Right ventricle myocardium inferior (tissue), 1 donor: Measurements from ENCODE around the gene ABCD4. TPM values are rescaled to one million over a fixed set of nuclear protein-coding genes. Genes with fewer than 3 reads are reported as not detected.
"Not testable (repeated sequence)": the region's sequence is repeated elsewhere in the genome, so short reads cannot be mapped to it uniquely, and the experiment has no call there.

Source experiments
- ATAC-seq: fragments of 200-7000 bp; cut with Tn5 transposase; one replicate; pipeline ENCODE4 v1.9.1; 2020; ENCODE audit warnings: mild to moderate bottlenecking, moderate library complexity
- DNase-seq: peaks from one replicate; pipeline ENCODE4 v3.0.0; 2021; ENCODE audit errors: missing footprints
- intact Hi-C: fragments of 100-400 bp; cut with DNase I; formaldehyde crosslinking; loops from one replicate; pipeline ENCODE4 v1.11.0; 2022
- total RNA-seq: library from RNA; stranded (reverse); fragmentation: NEBNext Ultra II Directional; extraction: Animal tissue kit (Norgen Biotek cat#: 25700); gene quantifications from one replicate; pipeline ENCODE4 v1.2.1, GENCODE V29; 2021
- donor health status: DM: no; HTN: yes; CAD: no; lungs with severe emphysema.

ABCD4 gene
- total RNA-seq, 1 donor from 2014 or later = 20.8 TPM

- DNase-seq = no peak
- intact Hi-C loops = no loop called here
- no peak for ATAC-seq
Measured at GRCh38 chr14:74309125-74310022, 6.6 kb upstream of the ABCD4 start.

GRCh38 chr14:74308695-74309094 lies 6.0 kb upstream of the ABCD4 start:
- no peak for ATAC-seq
- DNase-seq = no peak
- intact Hi-C loops = no loop called here

DNA sequence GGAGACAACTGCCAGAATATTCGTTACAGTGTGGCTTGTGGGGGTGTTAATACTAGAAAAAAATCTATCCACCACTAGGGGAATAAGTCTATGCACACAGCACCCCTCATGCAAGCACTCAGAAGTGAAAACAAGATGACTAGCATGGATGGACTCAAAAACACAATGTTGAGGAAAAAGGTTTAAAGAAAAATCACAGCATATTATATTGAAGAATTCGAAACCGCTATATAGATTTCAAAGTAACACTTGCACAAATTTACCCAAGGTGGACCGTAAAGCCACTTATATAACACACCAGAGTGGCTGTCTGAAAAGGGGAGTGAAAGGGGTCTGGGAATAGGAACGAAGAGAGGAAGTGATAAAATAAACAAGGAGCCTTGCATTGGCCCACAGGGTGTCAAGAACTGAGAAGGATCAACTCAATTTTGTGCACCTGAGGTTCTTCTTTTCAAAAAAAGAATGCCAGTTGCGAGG lies 544 bp downstream of the ABCD4 start:
- DNase-seq (no peak), ATAC-seq (peak; percentile 65)
- intact Hi-C loops = no loop called here

- intact Hi-C loops = no loop called here
- no peak for DNase-seq
- ATAC-seq = no peak
Measured at GRCh38 chr14:74301594-74302151, 1.1 kb downstream of the ABCD4 start.

DNA sequence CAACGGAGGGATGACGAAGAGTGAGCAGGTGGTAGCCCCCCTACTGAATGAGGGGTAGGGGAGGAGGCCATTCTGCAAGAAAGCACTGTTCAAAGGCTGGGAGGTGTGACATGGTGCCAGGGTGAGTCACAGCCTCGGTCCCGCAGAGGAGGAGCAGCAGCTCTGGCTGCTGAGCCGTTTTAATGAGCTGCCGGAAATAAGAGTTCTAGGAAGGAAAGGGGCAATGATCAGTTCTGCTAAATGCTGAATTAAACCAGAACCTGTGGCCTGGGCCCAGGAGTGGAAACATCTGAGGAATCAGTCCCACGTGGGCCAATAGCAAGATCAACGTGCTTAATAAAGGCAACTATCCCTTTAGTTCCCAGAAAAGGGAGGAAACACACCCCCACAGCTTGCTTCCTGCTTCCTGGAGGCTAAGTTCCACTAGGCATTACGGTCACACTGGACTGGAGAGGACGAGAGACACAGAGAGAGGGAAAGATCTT lies 3.6 kb downstream of the ABCD4 start:
- intact Hi-C loops = loop anchor here (5.0 kb wide), 1 partner anchor 37 kb away; no protein-coding TSS in a partner anchor
- DNase-seq (no peak), ATAC-seq (no peak)

GRCh38 chr14:74297986-74298385 lies 4.7 kb downstream of the ABCD4 start:
- intact Hi-C loops = loop anchor here (5.0 kb wide), 1 partner anchor 36 kb away; no protein-coding TSS in a partner anchor
- no peak for ATAC-seq

GRCh38 chr14:74296037-74296467 lies 6.7 kb downstream of the ABCD4 start:
- no peak for ATAC-seq
- intact Hi-C loops = loop anchor here (5.0 kb wide), 1 partner anchor 34 kb away; no protein-coding TSS in a partner anchor

More at GRCh38 chr14:74297986-74298385, 4.7 kb downstream of the ABCD4 start:
- DNase-seq = no peak

GRCh38 chr14:74293606-74294005 lies 9.1 kb downstream of the ABCD4 start:
- no peak for ATAC-seq
- no peak for DNase-seq
- intact Hi-C loops = no loop called here

More at GRCh38 chr14:74296037-74296467, 6.7 kb downstream of the ABCD4 start:
- no peak for DNase-seq

DNA sequence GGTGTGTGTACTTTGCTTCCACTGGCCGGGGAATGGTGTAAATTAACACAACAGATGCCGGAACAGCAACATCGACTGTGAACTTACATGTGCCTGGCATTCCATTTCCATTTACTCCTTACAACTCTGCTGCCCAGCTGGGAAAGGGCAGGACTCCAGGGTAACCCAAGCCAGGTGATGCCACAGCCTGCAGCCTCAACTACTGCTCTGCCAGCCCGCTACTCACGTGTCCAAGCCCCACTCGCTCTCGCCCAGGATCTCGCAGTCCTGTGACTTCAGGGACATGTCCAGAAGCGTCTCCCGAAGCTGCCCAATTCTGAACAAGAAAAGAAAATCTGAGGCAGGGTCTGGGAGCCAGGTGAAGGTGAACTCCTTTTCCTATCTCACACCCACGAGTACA lies 10.7 kb downstream of the ABCD4 start:
- no peak for DNase-seq
- no peak for ATAC-seq

GRCh38 chr14:74290415-74290814 lies 12.3 kb downstream of the ABCD4 start:
- ATAC-seq (no peak), DNase-seq (no peak)

More for the DNA sequence above, 10.7 kb downstream of the ABCD4 start:
- intact Hi-C loops = no loop called here

GRCh38 chr14:74289801-74290200 lies 12.9 kb downstream of the ABCD4 start:
- DNase-seq (no peak), ATAC-seq (no peak)
- intact Hi-C loops = no loop called here

More at GRCh38 chr14:74290415-74290814, 12.3 kb downstream of the ABCD4 start:
- intact Hi-C loops = no loop called here

DNA sequence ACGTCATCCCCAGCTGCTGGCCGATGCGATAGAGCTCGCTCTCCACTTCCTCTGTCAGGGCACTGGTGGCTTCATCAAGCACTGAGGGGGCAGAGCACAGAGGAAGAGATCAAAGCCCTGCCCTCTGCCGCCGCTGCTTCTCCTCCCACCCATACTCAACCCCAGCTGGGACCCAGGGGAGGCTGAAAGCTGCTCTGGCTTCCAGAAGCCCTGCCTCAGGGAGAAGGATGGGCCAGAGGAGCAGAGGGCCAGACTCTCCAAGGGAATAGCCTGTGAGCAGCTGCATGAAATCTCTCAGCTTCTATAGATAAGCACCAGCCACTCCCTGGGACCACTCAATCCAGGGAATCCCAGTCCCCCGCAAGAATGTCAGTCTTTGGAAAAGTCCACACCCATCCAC lies 16.0 kb downstream of the ABCD4 start:
- intact Hi-C loops = no loop called here
- ATAC-seq (no peak), DNase-seq (no peak)

DNA sequence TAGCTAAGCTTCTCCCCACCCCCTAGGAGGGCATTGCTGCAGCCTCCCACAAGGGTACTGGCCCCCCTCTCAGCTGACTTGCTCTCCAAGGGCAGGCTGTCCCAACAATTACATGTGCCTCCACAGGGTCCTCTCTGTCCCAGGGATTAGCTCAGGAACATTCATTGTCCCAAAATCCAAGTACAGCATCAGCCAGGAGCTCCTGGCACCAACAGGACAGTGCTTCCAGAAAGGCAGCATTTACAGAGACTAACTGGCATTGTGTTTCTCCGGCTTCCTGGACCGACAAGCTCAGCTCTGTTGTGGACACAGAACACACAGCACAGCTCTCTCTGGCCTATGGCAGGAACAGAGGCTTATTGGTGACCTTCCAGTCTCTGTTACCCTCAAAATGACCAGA lies 21.7 kb downstream of the ABCD4 start:
- intact Hi-C loops = no loop called here
- ATAC-seq (no peak), DNase-seq (no peak)

GRCh38 chr14:74278080-74278479 lies 24.7 kb downstream of the ABCD4 start:
- no peak for ATAC-seq
- intact Hi-C loops = no loop called here
- no peak for DNase-seq

DNA sequence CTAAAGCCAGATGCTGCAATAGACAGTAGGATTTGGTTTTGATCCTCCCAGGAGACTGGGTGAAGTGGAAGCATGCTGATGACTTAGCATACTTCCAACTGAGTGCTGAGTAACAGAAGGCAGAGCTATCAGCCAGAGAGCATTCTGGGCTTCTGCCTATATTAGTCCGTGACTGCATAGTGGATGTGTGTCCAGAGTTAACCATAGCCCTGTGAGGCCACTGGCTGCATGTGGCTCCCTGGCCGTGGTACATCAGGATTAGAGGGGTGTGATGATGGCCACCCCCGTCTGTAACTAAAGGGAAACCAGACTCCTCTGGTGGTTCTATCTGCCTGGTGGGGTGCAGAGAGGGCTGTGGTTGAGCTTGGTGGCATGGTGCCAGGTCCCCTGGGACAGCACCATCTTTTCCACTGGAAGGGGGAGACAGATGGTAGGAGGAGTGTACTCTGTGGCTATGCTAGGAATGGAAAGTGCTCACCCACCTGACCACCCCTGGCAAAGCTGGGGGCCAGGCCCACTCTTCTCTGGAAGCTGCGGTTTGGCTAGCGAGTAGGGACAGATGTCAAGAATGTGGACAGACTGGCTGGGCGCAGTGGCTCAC lies 27.4 kb downstream of the ABCD4 start:
- DNase-seq = no peak
- intact Hi-C loops = no loop called here
- peak; percentile 84 for ATAC-seq

DNA sequence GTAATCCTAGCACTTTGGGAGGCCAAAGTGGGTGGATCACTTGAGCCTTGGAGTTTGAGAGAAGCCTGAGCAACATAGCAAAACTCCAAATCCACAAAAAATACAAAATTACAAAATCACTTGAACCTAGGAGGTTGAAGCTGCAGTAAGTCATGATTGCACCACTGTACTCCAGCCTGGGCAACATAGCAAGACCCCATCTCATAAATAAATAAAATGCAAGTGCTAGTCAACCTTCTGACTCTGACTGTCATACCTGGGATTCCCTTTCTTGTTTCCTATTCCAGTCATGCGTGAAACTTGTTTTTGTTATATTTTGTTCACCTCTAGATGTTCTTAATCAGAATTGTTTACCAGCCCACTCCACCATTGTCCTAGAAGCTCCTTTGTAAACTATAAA lies 31.4 kb downstream of the ABCD4 start:
- no peak for ATAC-seq
- DNase-seq = no peak
- intact Hi-C loops = no loop called here

DNA sequence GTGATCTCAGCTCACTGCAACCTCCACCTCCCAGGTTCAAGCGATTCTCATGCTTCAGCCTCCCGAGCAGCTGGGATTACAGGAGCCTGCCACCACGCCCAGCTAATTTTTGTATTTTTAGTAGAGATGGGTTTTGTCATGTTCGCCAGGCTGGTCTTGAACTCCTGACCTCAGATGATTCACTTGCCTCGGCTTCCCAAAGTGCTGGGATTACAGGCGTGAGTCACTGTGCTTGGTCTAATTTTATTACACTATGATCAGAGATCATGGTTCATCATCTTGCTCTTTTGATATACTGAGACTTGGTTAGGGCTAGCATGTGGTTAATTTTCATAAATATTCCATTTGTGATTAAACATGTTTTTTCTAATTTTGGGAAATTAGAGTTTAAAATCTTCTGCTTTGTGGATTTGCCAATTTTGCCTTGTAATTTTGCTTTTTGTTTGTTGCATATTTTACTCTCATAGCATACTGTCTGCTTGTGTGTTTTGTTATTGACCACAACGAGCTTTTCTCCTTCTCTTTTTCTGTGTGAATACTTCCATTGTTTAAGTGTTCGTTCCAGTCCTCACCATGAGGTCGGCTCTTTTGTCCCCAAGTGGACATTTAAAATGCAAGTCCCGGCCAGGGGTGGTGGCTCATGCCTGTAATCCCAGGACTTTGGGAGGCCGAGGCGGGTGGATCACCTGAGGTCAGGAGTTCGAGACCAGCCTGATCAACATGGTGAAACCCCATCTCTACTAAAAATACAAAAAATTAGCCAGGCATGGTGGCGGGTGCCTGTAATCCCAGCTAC lies 32.2 kb downstream of the ABCD4 start:
- ATAC-seq = not testable (repeated sequence)

GRCh38 chr14:74267588-74267987 lies 35.1 kb downstream of the ABCD4 start:
- ATAC-seq = no peak
- intact Hi-C loops = no loop called here
- DNase-seq = no peak

More for the DNA sequence above, 32.2 kb downstream of the ABCD4 start:
- intact Hi-C loops, DNase-seq: not testable (repeated sequence)
